WTC11 (cell line): Measurements from ENCODE around the gene GPR68. TPM values are rescaled to one million over a fixed set of nuclear protein-coding genes. Genes with fewer than 3 reads are reported as not detected.

Experiments used
- ATAC-seq: fragments of 200-7000 bp; cut with Tn5 transposase; 2 replicates; pipeline ENCODE4 v1.10.0; 2021; ENCODE audit warnings: mild to moderate bottlenecking, moderate library complexity
- CTCF ChIA-PET: fragments of 300-600 bp; sonication (Branson Sonifier 250); formaldehyde crosslinking; loops from one replicate; lab custom pipeline; 2021; ENCODE audit warnings: antibody characterized with exemption; lab: Charles Lee
- POLR2A ChIA-PET: fragments of 350-600 bp; sonication (Branson Sonifier 250); formaldehyde crosslinking; loops from one replicate; lab custom pipeline; 2021; ENCODE audit warnings: antibody characterized with exemption; lab: Charles Lee
- DNase-seq: peaks from one replicate; pipeline ENCODE4 v3.0.0; 2021; ENCODE audit warnings: low spot score
- H3K27ac Mint-ChIP-seq: 2 replicates; pipeline ENCODE4 v1.8.0; 2021; ENCODE audit warnings: mixed read lengths
- H3K27me3 Mint-ChIP-seq: 2 replicates; pipeline ENCODE4 v1.8.0; 2021; ENCODE audit warnings: low read depth, mild to moderate bottlenecking, moderate library complexity, mixed read lengths
- H3K36me3 Mint-ChIP-seq: 2 replicates; pipeline ENCODE4 v1.8.0; 2021; ENCODE audit warnings: mixed read lengths
- H3K4me1 Mint-ChIP-seq: 2 replicates; pipeline ENCODE4 v1.8.0; 2022; ENCODE audit warnings: mixed read lengths
- H3K4me3 Mint-ChIP-seq: 2 replicates; pipeline ENCODE4 v1.8.0; 2021; ENCODE audit warnings: mild to moderate bottlenecking, moderate library complexity, mixed read lengths
- H3K9me3 Mint-ChIP-seq: 2 replicates; pipeline ENCODE4 v1.8.0; 2021; ENCODE audit warnings: mixed read lengths
- AFF4 ChIP-seq: sonication (generic); formaldehyde crosslinking; IDR thresholded peaks from 2 replicates; pipeline ENCODE4 v1.8.1; 2023; ENCODE audit warnings: mild to moderate bottlenecking, missing genetic modification reagents, borderline replicate concordance
- ARID4B ChIP-seq: sonication (generic); formaldehyde crosslinking; IDR thresholded peaks from 2 replicates; pipeline ENCODE4 v1.8.0; 2023; ENCODE audit warnings: missing genetic modification reagents, mild to moderate bottlenecking, borderline replicate concordance
- ATF1 ChIP-seq: sonication (generic); formaldehyde crosslinking; IDR thresholded peaks from 2 replicates; pipeline ENCODE4 v1.8.1; 2023; ENCODE audit warnings: mild to moderate bottlenecking, moderate library complexity, missing genetic modification reagents
- CBFB ChIP-seq: sonication (generic); formaldehyde crosslinking; IDR thresholded peaks from 2 replicates; pipeline ENCODE4 v1.8.1; 2022; ENCODE audit warnings: mild to moderate bottlenecking, low read depth, missing genetic modification reagents
- CREM ChIP-seq: sonication (generic); formaldehyde crosslinking; IDR thresholded peaks from 2 replicates; pipeline ENCODE4 v1.8.1; 2022; ENCODE audit warnings: mild to moderate bottlenecking, missing genetic modification reagents, moderate library complexity
- EMX1 ChIP-seq: fragments of 250-450 bp; sonication (Bioruptor Pico); IDR thresholded peaks from 2 replicates; pipeline ENCODE4 v1.8.0; 2021; ENCODE audit warnings: mild to moderate bottlenecking
- FOXP1 ChIP-seq: sonication (generic); formaldehyde crosslinking; IDR thresholded peaks from 2 replicates; pipeline ENCODE4 v1.8.0; 2022; ENCODE audit warnings: missing genetic modification reagents, mild to moderate bottlenecking, moderate library complexity, borderline replicate concordance
- KAT7 ChIP-seq: sonication (generic); formaldehyde crosslinking; IDR thresholded peaks from 2 replicates; pipeline ENCODE4 v1.8.1; 2023; ENCODE audit warnings: missing genetic modification reagents, mild to moderate bottlenecking, borderline replicate concordance
- MXD4 ChIP-seq: fragments of 250-450 bp; sonication (Bioruptor Pico); IDR thresholded peaks from 2 replicates; pipeline ENCODE4 v1.8.0; 2021; ENCODE audit warnings: mild to moderate bottlenecking, moderate library complexity, borderline replicate concordance
- MYBL2 ChIP-seq: sonication (generic); formaldehyde crosslinking; IDR thresholded peaks from 2 replicates; pipeline ENCODE4 v1.8.1; 2023; ENCODE audit warnings: mild to moderate bottlenecking, moderate library complexity, missing genetic modification reagents
- NR3C1 ChIP-seq: sonication (generic); formaldehyde crosslinking; conservative IDR thresholded peaks from 2 replicates; pipeline ENCODE4 v1.8.1; 2023; ENCODE audit warnings: low read depth, mild to moderate bottlenecking, missing genetic modification reagents
- RELA ChIP-seq: sonication (generic); formaldehyde crosslinking; IDR thresholded peaks from 2 replicates; pipeline ENCODE4 v1.8.1; 2022; ENCODE audit warnings: missing genetic modification reagents, mild to moderate bottlenecking, borderline replicate concordance
- RORB ChIP-seq: fragments of 250-450 bp; sonication (Bioruptor Pico); IDR thresholded peaks from 2 replicates; pipeline ENCODE4 v1.9.0; 2021; ENCODE audit warnings: mild to moderate bottlenecking
- SMAD3 ChIP-seq: sonication (generic); formaldehyde crosslinking; IDR thresholded peaks from 2 replicates; pipeline ENCODE4 v1.8.0; 2022; ENCODE audit warnings: missing genetic modification reagents, mild to moderate bottlenecking, borderline replicate concordance
- TCF7 ChIP-seq: sonication (generic); formaldehyde crosslinking; IDR thresholded peaks from 2 replicates; pipeline ENCODE4 v1.8.0; 2022; ENCODE audit warnings: mild to moderate bottlenecking, low read depth, missing genetic modification reagents, moderate library complexity
- TEAD4 ChIP-seq: sonication (generic); formaldehyde crosslinking; IDR thresholded peaks from 2 replicates; pipeline ENCODE4 v1.8.0; 2022; ENCODE audit warnings: mild to moderate bottlenecking, missing genetic modification reagents
- TP53 ChIP-seq: sonication (generic); formaldehyde crosslinking; IDR thresholded peaks from 2 replicates; pipeline ENCODE4 v1.8.1; 2023; ENCODE audit warnings: mild to moderate bottlenecking, missing genetic modification reagents
- ZNF232 ChIP-seq: sonication (generic); formaldehyde crosslinking; IDR thresholded peaks from 2 replicates; pipeline ENCODE4 v1.8.0; 2022; ENCODE audit warnings: mild to moderate bottlenecking, missing genetic modification reagents
- ZNF317 ChIP-seq: sonication (generic); formaldehyde crosslinking; IDR thresholded peaks from 2 replicates; pipeline ENCODE4 v1.8.1; 2023; ENCODE audit warnings: low read depth, mild to moderate bottlenecking, moderate library complexity, missing genetic modification reagents, borderline replicate concordance
- ZNF425 ChIP-seq: fragments of 250-450 bp; sonication (Bioruptor Pico); conservative IDR thresholded peaks from 2 replicates; pipeline ENCODE4 v1.9.0; 2021; ENCODE audit warnings: mild to moderate bottlenecking
- total RNA-seq: library from RNA; stranded (reverse); gene quantifications from 3 replicates; pipeline ENCODE4 v1.2.3, GENCODE V29; 2021

GPR68 gene
- total RNA-seq, 1 experiment from 2014 or later: 0.28 TPM

GRCh38 chr14:91193069-91193468 lies 51.4 kb downstream of the GPR68 start (continued):
- TF ChIP-seq ARID4B: no peak
- TF ChIP-seq CREM (CRISPR knock-in tag): no peak

- POLR2A ChIA-PET: no interaction called here
- DNase-seq (no peak), ATAC-seq (no peak)
- Mint-ChIP-seq H3K9me3 (no peaks in the 10 kb centered on the region), H3K4me3 (no peak overlapping the region), H3K27ac (no peak overlapping the region), H3K27me3 (no peaks in the 10 kb centered on the region), H3K4me1 (no peaks in the 10 kb centered on the region), H3K36me3 (peaks cover 6% of the 10 kb centered on the region)
- CTCF ChIA-PET: no interaction called here
- TF ChIP-seq ZNF425: no peak
- TF ChIP-seq RORB (CRISPR knock-in tag): no peak
- no peak for TF ChIP-seq TEAD4 (CRISPR knock-in tag)
- TF ChIP-seq KAT7 (CRISPR knock-in tag): no peak
- TF ChIP-seq MYBL2 (CRISPR knock-in tag): no peak
- no peak for TF ChIP-seq SMAD3 (CRISPR knock-in tag)
- no peak for TF ChIP-seq FOXP1
- TF ChIP-seq EMX1 (CRISPR knock-in tag): no peak
- TF ChIP-seq MXD4 (CRISPR knock-in tag): no peak
- no peak for TF ChIP-seq ZNF317
- no peak for TF ChIP-seq CREM (CRISPR knock-in tag)
- TF ChIP-seq RELA: no peak
- no peak for TF ChIP-seq AFF4
- TF ChIP-seq TCF7 (CRISPR knock-in tag): no peak
- TF ChIP-seq ATF1 (CRISPR knock-in tag): no peak
- no peak for TF ChIP-seq NR3C1 (CRISPR knock-in tag)
- no peak for TF ChIP-seq ZNF232 (CRISPR knock-in tag)
- no peak for TF ChIP-seq TP53 (CRISPR knock-in tag)
- TF ChIP-seq CBFB: no peak
- TF ChIP-seq, all 79 proteins: peak for 0
Measured at GRCh38 chr14:91190853-91191252, 53.7 kb downstream of the GPR68 start.
